Measurements from ENCODE around the gene NFIB.

GRCh38 chr9:14323985-14324650 is 10.2 kb upstream of the NFIB start:
- TF ChIP-seq CTCF (IDR thresholded peaks at IDR 0.05) (no peak), POLR2A (IDR thresholded peaks at IDR 0.05) (no peak)

Measured in uterus (tissue), 2 donors.